Retinal pigment epithelial cell (primary cell): ENCODE measurements around the gene ADARB2.

Experiments used
- DNase-seq: peaks from one replicate; pipeline ENCODE4 v3.0.0-alpha.2; 2010; ENCODE audit warnings: low read depth
- H3K4me3 ChIP-seq: 2 replicates; pipeline ENCODE4 v1.5.1; 2011; ENCODE audit warnings: mild to moderate bottlenecking, low read length, control low read depth, moderate library complexity
- TF ChIP-seq, protein P1 (sequence below): conservative IDR thresholded peaks from 2 replicates; pipeline ENCODE4 v1.5.1; 2011; ENCODE audit warnings: low read depth, low read length, control low read depth, inconsistent platforms

ADARB2 gene

DNA sequence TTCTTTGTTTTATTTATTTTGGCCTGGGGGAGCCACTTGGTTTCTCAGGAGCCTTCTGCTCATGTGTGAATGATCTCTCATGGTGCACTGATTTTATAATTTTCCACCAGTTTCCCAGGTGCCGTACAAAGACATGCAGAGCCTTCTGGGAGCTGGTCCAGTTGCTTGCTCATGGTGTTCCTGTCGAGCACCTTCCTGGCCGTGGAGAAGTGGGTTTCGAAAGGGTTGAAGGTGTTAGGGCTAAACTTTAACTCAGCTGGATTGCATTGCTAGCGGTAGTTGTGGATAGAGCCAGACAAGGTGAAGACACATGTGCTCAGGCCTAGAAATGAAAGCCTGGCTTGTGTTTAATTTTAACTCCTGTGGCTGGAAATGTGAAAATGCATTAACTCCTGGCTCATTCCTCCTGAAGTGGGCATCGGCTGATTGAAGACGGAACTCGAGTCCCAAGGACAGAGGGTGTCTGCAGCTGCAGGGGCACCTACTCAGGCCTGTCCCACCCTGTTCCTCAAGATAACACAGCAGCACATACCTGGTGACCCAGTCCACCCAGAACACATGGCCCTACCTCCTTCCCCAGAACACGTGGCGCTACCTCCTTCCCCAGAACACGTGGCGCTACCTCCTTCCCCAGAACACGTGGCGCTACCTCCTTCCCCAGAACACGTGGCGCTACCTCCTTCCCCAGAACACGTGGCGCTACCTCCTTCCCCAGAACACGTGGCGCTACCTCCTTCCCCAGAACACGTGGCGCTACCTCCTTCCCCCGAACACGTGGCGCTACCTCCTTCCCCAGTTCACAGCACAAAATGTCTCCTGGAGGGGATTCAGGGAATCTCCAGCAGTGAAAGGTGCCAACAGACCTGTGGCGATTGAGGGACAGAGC is 547.9 kb downstream of the ADARB2 start:
- TF ChIP-seq, protein P1, sequence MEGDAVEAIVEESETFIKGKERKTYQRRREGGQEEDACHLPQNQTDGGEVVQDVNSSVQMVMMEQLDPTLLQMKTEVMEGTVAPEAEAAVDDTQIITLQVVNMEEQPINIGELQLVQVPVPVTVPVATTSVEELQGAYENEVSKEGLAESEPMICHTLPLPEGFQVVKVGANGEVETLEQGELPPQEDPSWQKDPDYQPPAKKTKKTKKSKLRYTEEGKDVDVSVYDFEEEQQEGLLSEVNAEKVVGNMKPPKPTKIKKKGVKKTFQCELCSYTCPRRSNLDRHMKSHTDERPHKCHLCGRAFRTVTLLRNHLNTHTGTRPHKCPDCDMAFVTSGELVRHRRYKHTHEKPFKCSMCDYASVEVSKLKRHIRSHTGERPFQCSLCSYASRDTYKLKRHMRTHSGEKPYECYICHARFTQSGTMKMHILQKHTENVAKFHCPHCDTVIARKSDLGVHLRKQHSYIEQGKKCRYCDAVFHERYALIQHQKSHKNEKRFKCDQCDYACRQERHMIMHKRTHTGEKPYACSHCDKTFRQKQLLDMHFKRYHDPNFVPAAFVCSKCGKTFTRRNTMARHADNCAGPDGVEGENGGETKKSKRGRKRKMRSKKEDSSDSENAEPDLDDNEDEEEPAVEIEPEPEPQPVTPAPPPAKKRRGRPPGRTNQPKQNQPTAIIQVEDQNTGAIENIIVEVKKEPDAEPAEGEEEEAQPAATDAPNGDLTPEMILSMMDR: no peak
- H3K4me3 ChIP-seq: no peak overlapping the region

DNA sequence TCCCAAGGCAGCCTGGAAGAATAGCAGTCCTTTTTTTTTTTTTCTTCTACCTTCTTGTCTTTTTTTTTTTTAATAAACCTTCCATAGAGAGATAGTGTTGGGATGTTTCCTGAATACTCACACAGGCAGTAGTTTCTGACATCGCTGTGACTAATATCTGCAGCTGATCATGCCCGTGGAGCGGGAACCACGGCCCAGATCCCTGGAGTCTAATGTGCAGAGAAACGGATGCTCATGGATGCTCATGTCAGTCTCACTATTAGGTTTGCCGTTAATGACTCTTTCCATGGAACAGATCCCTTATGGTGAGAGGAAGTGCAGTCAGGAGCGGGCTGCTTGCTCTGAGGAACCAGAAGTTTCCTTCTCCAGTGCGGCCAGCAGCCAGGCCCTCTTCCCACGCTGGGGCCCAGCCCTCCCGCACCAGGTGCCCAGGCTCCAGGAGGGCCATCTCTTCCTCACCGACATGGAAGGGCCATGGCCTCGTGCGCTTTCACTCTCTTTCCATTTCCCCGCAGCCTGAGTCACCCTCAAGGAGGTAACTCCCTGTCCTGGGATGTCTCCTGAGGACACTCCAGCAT is 548.7 kb downstream of the ADARB2 start:
- TF ChIP-seq, protein P1: no peak
- DNase-seq: no peak
- no peak overlapping the region for H3K4me3 ChIP-seq

More for the DNA sequence above, 547.9 kb downstream of the ADARB2 start:
- DNase-seq: no peak

DNA sequence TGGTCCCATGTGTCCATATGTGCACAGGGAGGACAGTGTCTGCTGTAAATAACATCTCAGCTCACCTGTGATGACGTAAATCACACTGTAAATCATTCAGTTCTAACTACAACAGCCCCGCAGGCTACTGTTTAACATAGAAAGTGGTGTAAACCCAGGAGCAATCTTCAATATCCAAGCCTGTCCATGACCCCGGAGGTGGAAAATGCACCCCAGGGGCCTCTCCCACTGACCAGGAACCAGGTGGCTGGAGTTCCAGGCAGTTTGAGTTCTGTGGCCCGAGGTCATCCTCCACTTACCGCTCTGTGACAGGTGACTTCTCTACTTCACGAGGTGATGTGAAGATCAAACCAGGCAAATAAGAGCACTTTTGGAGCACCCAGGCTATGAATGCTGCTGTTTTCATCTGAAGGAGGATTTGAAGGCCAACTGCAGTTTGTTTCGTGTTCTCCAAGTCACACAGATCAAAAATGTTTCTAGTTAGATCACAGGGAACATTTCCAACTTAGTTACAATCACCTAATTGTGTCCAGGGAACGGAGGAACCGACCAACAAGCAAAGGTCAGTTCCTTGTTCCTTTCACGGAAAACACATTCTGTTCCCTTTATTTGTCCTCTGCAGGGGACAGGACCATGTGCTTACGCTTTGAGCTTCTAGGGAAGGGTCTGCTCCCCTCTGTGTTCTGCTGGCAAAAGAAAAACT is 549.3 kb downstream of the ADARB2 start:
- TF ChIP-seq, protein P1: no peak
- no peak for DNase-seq
- H3K4me3 ChIP-seq: no peak overlapping the region

DNA sequence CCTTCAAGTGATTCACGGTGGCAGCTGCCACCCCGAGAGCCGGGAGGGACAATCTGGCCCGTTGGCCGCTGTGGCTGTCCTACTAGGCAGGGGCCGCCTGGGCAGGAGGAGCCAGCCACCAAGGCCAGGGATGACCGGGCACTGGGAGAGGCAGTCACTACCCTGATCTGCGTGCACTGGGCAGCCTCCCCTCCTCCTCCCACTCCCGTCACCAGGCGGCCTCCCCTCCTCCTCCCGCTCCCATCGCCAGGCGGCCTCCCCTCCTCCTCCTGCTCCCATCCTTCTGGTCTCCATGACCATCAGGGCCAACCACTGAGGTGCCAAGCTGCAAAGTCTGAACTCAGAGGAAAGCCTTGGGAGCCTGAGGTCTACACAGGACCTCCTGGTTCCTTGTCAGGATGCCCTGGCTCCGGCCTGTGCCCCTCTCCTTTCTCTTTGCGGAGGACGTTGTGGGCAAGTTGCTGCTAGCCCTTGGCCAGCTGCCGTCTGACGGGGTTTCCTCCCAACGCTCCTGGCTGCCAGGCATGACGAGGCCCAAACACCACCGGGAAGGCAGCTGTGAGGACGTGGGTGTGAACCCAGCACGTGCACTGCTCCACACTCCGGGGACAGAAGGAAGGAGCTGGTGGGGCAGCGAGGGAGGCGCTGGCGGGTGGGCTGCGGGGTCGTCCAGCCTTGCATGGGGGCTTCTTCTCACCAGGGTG is 550.0 kb downstream of the ADARB2 start:
- DNase-seq: no peak
- TF ChIP-seq, protein P1: no peak
- no peak overlapping the region for H3K4me3 ChIP-seq

DNA sequence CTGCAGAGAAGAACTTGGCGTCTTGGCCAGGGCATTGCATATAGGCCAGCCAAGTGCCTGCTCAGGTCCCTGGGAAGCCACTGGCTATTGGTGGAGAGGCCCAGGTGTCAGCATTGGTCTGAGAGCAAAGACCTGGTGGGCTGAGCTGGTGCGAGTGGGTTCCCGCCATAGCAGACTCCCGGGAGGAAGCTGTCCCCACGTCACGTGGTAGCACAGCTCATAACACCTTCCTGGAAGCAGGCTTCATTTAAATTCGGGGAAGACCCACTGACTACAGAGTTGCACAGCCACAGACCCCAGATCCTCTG is 550.7 kb downstream of the ADARB2 start:
- DNase-seq: no peak
- TF ChIP-seq, protein P1: no peak

DNA sequence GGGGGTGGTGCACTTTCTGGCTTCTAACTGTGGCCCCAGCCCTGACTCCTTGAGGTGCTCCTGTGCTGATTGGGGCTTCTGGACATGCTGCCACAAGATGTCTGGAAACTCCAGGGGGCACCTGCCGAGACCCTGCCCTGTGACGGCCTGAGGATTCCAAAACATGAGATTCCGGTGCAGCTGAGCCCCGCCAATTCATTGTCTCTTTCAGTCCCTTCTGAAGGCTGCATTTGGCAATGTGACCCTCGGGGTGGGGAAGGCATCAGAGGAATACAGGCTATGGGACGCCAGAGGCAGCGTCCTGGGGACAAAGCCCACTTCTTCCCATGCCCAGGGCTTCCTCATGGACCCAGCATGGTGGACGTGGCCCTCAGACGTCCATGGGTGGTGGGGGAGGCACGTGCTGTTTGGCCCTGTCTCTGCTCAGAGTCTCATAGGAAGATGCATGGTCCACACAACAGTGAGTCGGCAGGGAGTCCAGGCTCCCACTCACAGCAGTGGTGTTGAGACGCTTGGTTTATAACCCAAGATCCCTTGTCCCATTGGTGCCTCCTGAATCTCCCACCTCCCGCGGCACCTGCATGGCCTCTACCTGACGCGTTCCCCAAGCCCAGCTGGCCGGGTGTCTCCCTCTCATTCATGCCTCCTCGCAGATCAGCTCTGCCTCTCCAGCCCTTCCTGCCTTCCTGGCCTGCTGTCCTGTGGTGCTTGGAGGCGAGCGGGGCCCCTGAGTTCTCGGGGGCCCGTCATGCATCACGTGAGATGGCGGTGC is 551.2 kb downstream of the ADARB2 start:
- no peak for DNase-seq
- TF ChIP-seq, protein P1: no peak
- no peak overlapping the region for H3K4me3 ChIP-seq

More for the DNA sequence above, 550.7 kb downstream of the ADARB2 start:
- no peak overlapping the region for H3K4me3 ChIP-seq
